Measurements from ENCODE around the gene MTX3.

MTX3 gene

GRCh38 chr5:79934681-79935080 is 56.4 kb downstream of the MTX3 start:
- TF ChIP-seq ZFX (IDR thresholded peaks at IDR 0.05; ENCODE audit: borderline replicate concordance) = no peak

DNA sequence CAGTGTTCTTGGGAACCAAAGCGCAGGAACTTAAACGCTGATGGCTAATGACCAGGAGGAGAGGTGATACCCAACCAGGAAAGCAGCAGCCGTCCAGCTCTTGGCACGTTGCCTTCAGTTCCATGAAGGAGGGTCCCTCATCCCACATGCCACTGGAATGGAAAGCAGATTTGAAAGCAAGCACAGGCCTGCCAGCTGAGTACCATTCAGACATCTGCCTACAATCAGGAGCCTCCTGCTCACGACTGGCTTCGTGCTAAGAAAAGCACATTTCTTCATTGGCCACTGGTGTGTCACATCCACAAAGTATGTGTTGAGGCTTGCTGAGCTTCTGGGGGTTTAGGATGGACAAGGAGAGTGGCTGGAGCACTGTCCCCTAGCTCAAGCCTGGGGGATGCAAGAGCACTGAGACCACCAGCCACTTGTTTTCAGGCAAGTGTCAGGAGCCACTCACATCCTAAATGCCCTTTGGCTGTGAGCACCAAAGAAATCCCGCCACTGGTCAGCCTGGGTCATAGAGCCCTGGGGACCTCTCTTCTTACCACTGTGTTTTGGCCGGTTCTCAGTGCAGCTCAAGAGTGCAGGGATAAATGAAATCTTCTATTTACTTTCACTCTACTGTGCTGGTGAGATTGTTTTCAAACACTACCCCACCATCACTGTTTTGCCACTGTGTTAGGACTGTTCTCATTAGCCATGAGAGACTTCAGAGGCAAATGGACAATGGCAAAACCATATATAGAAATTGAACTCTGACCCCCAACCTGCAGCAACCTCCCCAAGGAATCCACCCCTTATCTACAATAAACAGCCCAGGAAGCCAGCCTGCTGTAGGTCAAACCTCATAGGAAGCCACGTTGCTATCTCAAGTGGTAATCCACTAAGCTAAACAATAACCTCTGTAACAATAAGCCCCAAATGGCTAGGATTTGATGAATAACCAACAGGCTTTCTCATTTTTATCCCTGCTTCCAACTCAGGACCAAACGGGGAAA is 58.3 kb downstream of the MTX3 start:
- no peak overlapping the region for H3K27ac ChIP-seq
- TF ChIP-seq ZFX (IDR thresholded peaks at IDR 0.05; ENCODE audit: borderline replicate concordance) = no peak
- no peak for TF ChIP-seq CTCF (IDR thresholded peaks at IDR 0.05)

More at GRCh38 chr5:79934681-79935080, 56.4 kb downstream of the MTX3 start:
- H3K27ac ChIP-seq = no peak overlapping the region

- no peak for TF ChIP-seq CTCF (IDR thresholded peaks at IDR 0.05)
- no peak for TF ChIP-seq ZFX (IDR thresholded peaks at IDR 0.05; ENCODE audit: borderline replicate concordance)
- no peak overlapping the region for H3K27ac ChIP-seq
Observed at GRCh38 chr5:79931866-79932265, 59.2 kb downstream of the MTX3 start.

GRCh38 chr5:79931409-79931808 is 59.7 kb downstream of the MTX3 start:
- H3K27ac ChIP-seq = no peak overlapping the region
- no peak for TF ChIP-seq CTCF (IDR thresholded peaks at IDR 0.05)
- no peak for TF ChIP-seq ZFX (IDR thresholded peaks at IDR 0.05; ENCODE audit: borderline replicate concordance)

DNA sequence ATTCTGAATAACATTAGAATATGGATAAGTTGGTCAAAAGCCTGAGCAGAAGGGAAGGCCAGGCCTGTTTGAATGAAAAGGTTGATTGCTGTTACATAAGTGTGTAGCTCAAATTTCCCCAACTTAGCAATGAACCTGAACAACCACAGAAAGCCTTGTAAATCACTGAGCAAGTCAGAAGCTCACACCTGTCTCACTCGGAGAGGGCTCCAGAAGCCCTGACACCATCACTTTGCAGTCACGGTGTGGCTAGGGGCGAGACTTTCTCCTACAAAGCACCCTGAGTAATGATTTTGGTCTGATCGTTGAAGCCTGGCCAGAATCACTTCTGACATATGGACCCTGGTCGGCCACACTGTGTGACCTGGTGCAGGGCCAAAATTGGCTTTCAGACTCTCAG is 62.0 kb downstream of the MTX3 start:
- no peak for TF ChIP-seq CTCF (IDR thresholded peaks at IDR 0.05)
- no peak overlapping the region for H3K27ac ChIP-seq
